ENCODE measurements around the gene TRPV6.

GRCh38 chr7:142871260-142872105 is 14.1 kb downstream of the TRPV6 start:
- TF ChIP-seq CTCF (IDR thresholded peaks at IDR 0.05; ENCODE audit: insufficient read depth, low read length, poor library complexity, severe bottlenecking) (no peak), EZH2phosphoT487 (conservative IDR thresholded peaks at IDR 0.05; ENCODE audit: low read length) (no peak)
